Fibroblast of lung (primary cell): ENCODE data around the gene SEPHS1. TPM values are rescaled to one million over a fixed set of nuclear protein-coding genes. Genes with fewer than 3 reads are reported as not detected.

Source experiments
- DNase-seq, 2 donors: peaks; one replicate each; pipeline versions ENCODE4 v3.0.0 to v3.0.0-alpha.2; 2010; ENCODE audit warnings: low read depth in 2 of 2
- H2AFZ ChIP-seq: 2 replicates; pipeline ENCODE4 v1.5.1; 2012; ENCODE audit warnings: low read length, control low read depth, inconsistent platforms
- H3K27ac ChIP-seq: 2 replicates; pipeline ENCODE4 v1.5.1; 2011; ENCODE audit warnings: low read length, control low read depth; ENCODE audit not compliant: insufficient read depth
- H3K27me3 ChIP-seq: 2 replicates; pipeline ENCODE4 v1.5.1; 2011; ENCODE audit warnings: mild to moderate bottlenecking, low read length; ENCODE audit not compliant: control insufficient read depth, insufficient read depth
- H3K36me3 ChIP-seq: 2 replicates; pipeline ENCODE4 v1.5.1; 2011; ENCODE audit warnings: low read length; ENCODE audit not compliant: control insufficient read depth, insufficient read depth
- H3K4me1 ChIP-seq: 2 replicates; pipeline ENCODE4 v1.5.1; 2011; ENCODE audit warnings: low read length; ENCODE audit not compliant: control insufficient read depth, insufficient read depth; ENCODE audit errors: extremely low read depth
- H3K4me2 ChIP-seq: 2 replicates; pipeline ENCODE4 v1.5.1; 2011; ENCODE audit warnings: low read length, control low read depth; ENCODE audit not compliant: insufficient read depth; ENCODE audit errors: extremely low read depth
- H3K4me3 ChIP-seq, 4 experiments: fragments of 200-600 bp in 1 of 4; sonication (generic) in 1 of 4; replicated peaks in 1 of 4; 2 replicates each; pipeline ENCODE4 v1.5.1; 2011 to 2016; ENCODE audit warnings: low read length in 4 of 4, low read depth in 3 of 4, mild to moderate bottlenecking in 3 of 4, control low read depth in 2 of 4, inconsistent platforms in 1 of 4, mixed read lengths in 1 of 4; ENCODE audit not compliant: insufficient read depth in 1 of 4; ENCODE audit errors: control extremely low read depth in 1 of 4
- H3K79me2 ChIP-seq: 2 replicates; pipeline ENCODE4 v1.5.1; 2012; ENCODE audit warnings: mild to moderate bottlenecking, low read length, inconsistent platforms; ENCODE audit not compliant: control insufficient read depth, insufficient read depth
- H3K9ac ChIP-seq: 2 replicates; pipeline ENCODE4 v1.5.1; 2011; ENCODE audit warnings: mild to moderate bottlenecking, low read length, control low read depth; ENCODE audit not compliant: insufficient read depth
- H3K9me3 ChIP-seq: 2 replicates; pipeline ENCODE4 v1.5.1; 2012; ENCODE audit warnings: low read depth, low read length; ENCODE audit not compliant: control insufficient read depth, insufficient read depth
- H4K20me1 ChIP-seq: 2 replicates; pipeline ENCODE4 v1.5.1; 2011; ENCODE audit warnings: low read length; ENCODE audit not compliant: control insufficient read depth, insufficient read depth; ENCODE audit errors: extremely low read depth
- EZH2 ChIP-seq: IDR thresholded peaks from 2 replicates; pipeline ENCODE4 v1.5.1; 2012; ENCODE audit warnings: low read length, control low read depth, mild to moderate bottlenecking; ENCODE audit errors: missing control alignments
- polyA plus RNA-seq, 2 donors: library from polyadenylated mRNA; depleted of rRNA in 1 of 2; stranded (reverse) in 1 of 2; unstranded in 1 of 2; fragments of >200 nt; gene quantifications; 2 replicates each; pipeline ENCODE4 v1.2.1, GENCODE V29; 2011 to 2012; ENCODE audit warnings: missing spikeins in 1 of 2
- total RNA-seq: library from RNA; depleted of rRNA; stranded (reverse); fragments of >200 nt; gene quantifications from 2 replicates; pipeline ENCODE4 v1.2.1, GENCODE V29; 2014
- TF ChIP-seq, protein P1 (sequence below), 2 donors: IDR thresholded peaks in 1 of 2; conservative IDR thresholded peaks in 1 of 2; 1 replicate in 1 of 2; 2 replicates in 1 of 2; pipeline ENCODE4 v1.5.1; 2011 to 2012; ENCODE audit warnings: low read length in 2 of 2, control low read depth in 1 of 2, inconsistent platforms in 1 of 2, low read depth in 1 of 2, mild to moderate bottlenecking in 1 of 2

SEPHS1 gene
- total and polyA plus RNA-seq, 2 donors (not counting 1 experiment from before 2014, with no cell fraction given) = 27.4 to 50.6 TPM

DNA sequence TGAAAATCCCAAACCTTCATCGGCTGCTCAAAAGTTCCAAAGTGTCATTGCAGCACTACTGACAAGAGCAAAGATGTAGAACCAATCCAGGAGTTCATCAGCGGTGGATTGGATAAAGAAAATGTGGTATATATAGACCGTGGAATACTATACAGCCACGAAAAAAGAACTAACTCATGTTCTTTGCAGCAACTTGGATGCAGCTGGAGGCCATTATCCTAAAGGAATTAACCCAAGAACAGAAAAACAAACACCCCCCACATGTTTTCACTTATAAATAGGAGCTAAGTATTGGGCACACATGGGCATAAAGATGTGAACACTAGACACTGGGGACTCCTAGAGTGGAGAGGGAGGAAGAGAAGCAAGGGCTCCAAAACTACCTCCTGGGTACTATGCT, 79.8 kb downstream of the SEPHS1 start:
- Histone ChIP-seq H3K4me1 (no peaks in the 10 kb centered on the region), H4K20me1 (no peaks in the 10 kb centered on the region), H3K79me2 (no peaks in the 10 kb centered on the region), H2AFZ (no peak overlapping the region), H3K4me3 (no peak overlapping the region), H3K9me3 (no peaks in the 10 kb centered on the region), H3K4me2 (no peak overlapping the region), H3K27me3 (no peaks in the 10 kb centered on the region), H3K36me3 (no peaks in the 10 kb centered on the region), H3K9ac (no peak overlapping the region), H3K27ac (no peak overlapping the region)
- no peak for TF ChIP-seq EZH2
- TF ChIP-seq, protein P1, sequence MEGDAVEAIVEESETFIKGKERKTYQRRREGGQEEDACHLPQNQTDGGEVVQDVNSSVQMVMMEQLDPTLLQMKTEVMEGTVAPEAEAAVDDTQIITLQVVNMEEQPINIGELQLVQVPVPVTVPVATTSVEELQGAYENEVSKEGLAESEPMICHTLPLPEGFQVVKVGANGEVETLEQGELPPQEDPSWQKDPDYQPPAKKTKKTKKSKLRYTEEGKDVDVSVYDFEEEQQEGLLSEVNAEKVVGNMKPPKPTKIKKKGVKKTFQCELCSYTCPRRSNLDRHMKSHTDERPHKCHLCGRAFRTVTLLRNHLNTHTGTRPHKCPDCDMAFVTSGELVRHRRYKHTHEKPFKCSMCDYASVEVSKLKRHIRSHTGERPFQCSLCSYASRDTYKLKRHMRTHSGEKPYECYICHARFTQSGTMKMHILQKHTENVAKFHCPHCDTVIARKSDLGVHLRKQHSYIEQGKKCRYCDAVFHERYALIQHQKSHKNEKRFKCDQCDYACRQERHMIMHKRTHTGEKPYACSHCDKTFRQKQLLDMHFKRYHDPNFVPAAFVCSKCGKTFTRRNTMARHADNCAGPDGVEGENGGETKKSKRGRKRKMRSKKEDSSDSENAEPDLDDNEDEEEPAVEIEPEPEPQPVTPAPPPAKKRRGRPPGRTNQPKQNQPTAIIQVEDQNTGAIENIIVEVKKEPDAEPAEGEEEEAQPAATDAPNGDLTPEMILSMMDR (conservative IDR thresholded peaks at IDR 0.05 in 1 of 2, IDR thresholded peaks at IDR 0.05 in 1 of 2; ENCODE audit: low read depth in 1 of 2, low read length in 2 of 2) = no peak
- DNase-seq = no peak

Other genes starting within 250 kb of the SEPHS1 start
- 99.6 and 156 TPM in 2 replicates for gene OPTN, start 248.1 kb downstream of the SEPHS1 start, total RNA-seq
- 82.9 and 139 TPM in 2 replicates for gene OPTN, start 248.1 kb downstream of the SEPHS1 start, polyA plus RNA-seq
- 0.51 and 0.83 TPM in 2 replicates for gene MCM10, start 186.7 kb downstream of the SEPHS1 start, total RNA-seq
- 3.1 and 10.4 TPM in 2 replicates for gene MCM10, start 186.7 kb downstream of the SEPHS1 start, polyA plus RNA-seq
- gene UCMA, start 113.9 kb downstream of the SEPHS1 start, total RNA-seq = not detected in 2 replicates
- not detected in 2 replicates for gene UCMA, start 113.9 kb downstream of the SEPHS1 start, polyA plus RNA-seq
- 23.1 and 31.5 TPM in 2 replicates for gene PHYH, start 48.2 kb downstream of the SEPHS1 start, total RNA-seq
- gene PHYH, start 48.2 kb downstream of the SEPHS1 start, polyA plus RNA-seq = 21.8 and 28.6 TPM in 2 replicates
- gene BEND7, start 180.7 kb upstream of the SEPHS1 start, total RNA-seq = 9.2 and 10.6 TPM in 2 replicates
- 6.2 and 8.0 TPM in 2 replicates for gene BEND7, start 180.7 kb upstream of the SEPHS1 start, polyA plus RNA-seq
- gene PRPF18, start 238.7 kb upstream of the SEPHS1 start, total RNA-seq = 30.1 and 36.5 TPM in 2 replicates
- 28.6 and 28.8 TPM in 2 replicates for gene PRPF18, start 238.7 kb upstream of the SEPHS1 start, polyA plus RNA-seq